BJ (cell line): ENCODE results near the gene OTOF. TPM values are rescaled to one million over a fixed set of nuclear protein-coding genes. Genes with fewer than 3 reads are reported as not detected.

Source experiments
- CTCF ChIA-PET: fragments of 350-600 bp; formaldehyde crosslinking; extraction: SDS; loops from one replicate; lab custom pipeline; 2021; ENCODE audit warnings: antibody characterized with exemption, inconsistent platforms; lab: Yijun Ruan, JAX
- POLR2A ChIA-PET: fragments of 300-600 bp; sonication (Branson Sonifier 250); formaldehyde crosslinking; extraction: SDS; loops from one replicate; lab custom pipeline; 2021; ENCODE audit warnings: antibody characterized with exemption; lab: Charles Lee
- DNase-seq: peaks from one replicate; pipeline ENCODE4 v3.0.0-alpha.2; 2011; ENCODE audit warnings: low read depth
- H3K27me3 ChIP-seq: 2 replicates; pipeline ENCODE4 v1.6.0; 2011; ENCODE audit warnings: low read length; ENCODE audit not compliant: control insufficient read depth, insufficient read depth
- H3K36me3 ChIP-seq: 2 replicates; pipeline ENCODE4 v1.5.1; 2011; ENCODE audit warnings: low read length; ENCODE audit not compliant: control insufficient read depth, insufficient read depth
- H3K4me3 ChIP-seq: 2 replicates; pipeline ENCODE4 v1.5.1; 2011; ENCODE audit warnings: low read depth, mild to moderate bottlenecking, control low read depth, low read length
- polyA plus RNA-seq: library from polyadenylated mRNA; depleted of rRNA; stranded (reverse); fragments of >200 nt; gene quantifications from 2 replicates; pipeline ENCODE4 v1.2.3, GENCODE V29; 2011
- TF ChIP-seq, protein P1 (sequence below): IDR thresholded peaks from 2 replicates; pipeline ENCODE4 v1.5.1; 2011; ENCODE audit warnings: low read depth, mild to moderate bottlenecking, control low read depth, inconsistent platforms, low read length, moderate library complexity; ENCODE audit not compliant: insufficient read depth

The OTOF gene
- polyA plus RNA-seq, 1 experiment, result 0.16 TPM

GRCh38 chr2:26489213-26489850 lies 11.4 kb upstream of the OTOF start:
- CTCF ChIA-PET, result no interaction called here
- peaks cover 6% of the 10 kb centered on the region for H3K27me3 ChIP-seq
- TF ChIP-seq, protein P1, sequence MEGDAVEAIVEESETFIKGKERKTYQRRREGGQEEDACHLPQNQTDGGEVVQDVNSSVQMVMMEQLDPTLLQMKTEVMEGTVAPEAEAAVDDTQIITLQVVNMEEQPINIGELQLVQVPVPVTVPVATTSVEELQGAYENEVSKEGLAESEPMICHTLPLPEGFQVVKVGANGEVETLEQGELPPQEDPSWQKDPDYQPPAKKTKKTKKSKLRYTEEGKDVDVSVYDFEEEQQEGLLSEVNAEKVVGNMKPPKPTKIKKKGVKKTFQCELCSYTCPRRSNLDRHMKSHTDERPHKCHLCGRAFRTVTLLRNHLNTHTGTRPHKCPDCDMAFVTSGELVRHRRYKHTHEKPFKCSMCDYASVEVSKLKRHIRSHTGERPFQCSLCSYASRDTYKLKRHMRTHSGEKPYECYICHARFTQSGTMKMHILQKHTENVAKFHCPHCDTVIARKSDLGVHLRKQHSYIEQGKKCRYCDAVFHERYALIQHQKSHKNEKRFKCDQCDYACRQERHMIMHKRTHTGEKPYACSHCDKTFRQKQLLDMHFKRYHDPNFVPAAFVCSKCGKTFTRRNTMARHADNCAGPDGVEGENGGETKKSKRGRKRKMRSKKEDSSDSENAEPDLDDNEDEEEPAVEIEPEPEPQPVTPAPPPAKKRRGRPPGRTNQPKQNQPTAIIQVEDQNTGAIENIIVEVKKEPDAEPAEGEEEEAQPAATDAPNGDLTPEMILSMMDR, result no peak
- no peak overlapping the region for H3K4me3 ChIP-seq
- DNase-seq, result no peak
- H3K36me3 ChIP-seq, result no peaks in the 10 kb centered on the region
- POLR2A ChIA-PET, result no interaction called here

DNA sequence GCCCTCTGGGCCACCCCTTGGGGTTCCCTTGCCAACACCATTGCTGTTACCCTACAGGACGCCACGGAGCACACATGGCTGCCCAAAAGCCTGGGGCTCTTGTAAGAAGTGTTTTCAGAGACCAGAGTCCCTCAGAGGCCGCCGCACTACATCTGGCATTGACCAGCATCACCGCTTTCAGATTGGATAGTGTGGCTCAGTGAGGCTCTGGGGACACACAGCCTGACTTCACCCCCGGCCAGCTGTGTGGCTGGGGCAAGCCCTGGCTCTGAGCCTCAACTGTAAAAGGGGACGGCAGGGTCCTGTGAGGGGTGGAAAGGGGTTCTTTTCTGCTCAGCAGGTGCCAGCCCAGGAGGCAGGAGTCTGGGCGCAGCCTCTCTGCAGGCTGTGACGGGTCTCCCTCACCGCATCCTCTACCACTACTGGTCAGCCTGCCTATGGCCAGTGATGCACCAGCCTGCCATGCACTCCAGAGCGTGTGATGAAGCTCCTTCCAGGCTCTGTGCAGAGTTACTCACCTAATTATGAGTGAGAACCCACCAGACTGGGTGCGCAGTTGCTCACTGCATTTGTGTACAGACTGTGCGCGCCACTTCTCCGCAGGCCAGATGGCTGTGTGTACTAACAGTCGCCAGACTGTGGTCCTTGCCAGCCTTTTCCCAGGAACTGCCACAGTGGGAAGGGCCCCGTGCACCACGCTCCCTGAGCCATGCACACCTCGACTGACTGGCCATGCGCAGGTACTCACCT lies 10.7 kb upstream of the OTOF start:
- TF ChIP-seq, protein P1, result no peak
- Histone ChIP-seq H3K36me3 (no peaks in the 10 kb centered on the region), H3K4me3 (no peak overlapping the region), H3K27me3 (peaks cover 6% of the 10 kb centered on the region)
- POLR2A ChIA-PET, result no interaction called here
- CTCF ChIA-PET, result no interaction called here
- DNase-seq, result no peak

DNA sequence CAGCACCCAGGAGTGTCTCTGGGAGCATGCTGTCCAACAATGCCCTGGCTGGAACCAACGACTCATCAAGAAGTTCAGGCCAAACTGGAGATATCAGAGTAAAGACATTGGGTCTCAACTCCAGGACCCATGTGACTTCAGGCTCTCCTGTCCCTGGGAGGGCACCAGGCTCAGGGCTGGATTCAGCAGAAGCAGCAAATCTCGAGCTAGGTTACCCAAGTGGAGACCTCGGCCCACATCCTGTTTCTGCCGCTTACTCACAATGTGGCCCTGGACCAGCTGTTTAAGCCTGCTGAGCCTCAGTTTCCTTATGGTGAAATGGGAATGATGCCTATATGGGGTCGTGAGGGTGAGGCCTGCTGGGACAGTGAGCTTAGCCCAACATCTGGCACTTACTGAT lies 9.3 kb upstream of the OTOF start:
- TF ChIP-seq, protein P1, result no peak
- POLR2A ChIA-PET, result no interaction called here
- no peak for DNase-seq
- Histone ChIP-seq H3K27me3 (peaks cover 6% of the 10 kb centered on the region), H3K4me3 (no peak overlapping the region), H3K36me3 (no peaks in the 10 kb centered on the region)
- CTCF ChIA-PET, result interaction anchor here (1.7 kb wide), 1 partner anchor 16 kb away, joined by 9 read pairs; no protein-coding TSS in a partner anchor

- TF ChIP-seq, protein P1, result no peak
- CTCF ChIA-PET, result interaction anchor here (1.7 kb wide), 1 partner anchor 17 kb away, joined by 9 read pairs; no protein-coding TSS in a partner anchor
These were observed 8.9 kb upstream of the OTOF start for GRCh38 chr2:26486789-26487188.

DNA sequence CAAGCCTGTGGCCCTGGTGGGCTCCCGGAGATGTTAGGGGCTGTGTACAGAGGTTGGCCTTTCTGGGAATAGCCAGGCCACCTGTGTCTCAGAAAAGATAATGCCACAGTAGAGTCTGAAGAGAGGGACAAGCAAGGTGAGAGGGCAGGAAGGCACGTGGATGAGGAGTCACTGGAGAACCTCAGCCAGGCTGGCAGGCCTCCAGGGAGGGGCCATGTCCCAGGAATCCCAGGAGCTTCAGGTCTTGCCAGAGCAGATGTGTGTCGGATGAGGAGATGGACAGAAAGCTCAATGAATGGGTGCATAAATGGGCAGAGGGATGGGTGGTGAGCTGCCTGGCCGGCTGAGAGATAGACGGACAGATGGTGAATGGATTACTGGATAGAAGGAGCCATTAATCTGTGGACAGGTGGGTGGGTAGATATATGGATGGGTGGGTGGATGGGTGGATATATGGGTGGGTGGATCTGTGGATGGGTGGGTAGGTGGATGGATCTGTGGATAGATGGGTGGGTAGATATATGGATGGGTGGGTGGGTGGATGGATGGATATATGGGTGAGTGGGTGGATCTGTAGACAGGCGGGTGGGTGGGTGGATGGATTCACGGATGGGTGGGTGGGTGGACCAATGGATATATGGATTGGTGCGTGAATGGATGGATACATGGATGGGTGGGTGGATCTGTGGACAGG lies 7.9 kb upstream of the OTOF start:
- POLR2A ChIA-PET, result no interaction called here

More at GRCh38 chr2:26486789-26487188, 8.9 kb upstream of the OTOF start:
- no peak overlapping the region for H3K4me3 ChIP-seq
- peaks cover 6% of the 10 kb centered on the region for H3K27me3 ChIP-seq
- H3K36me3 ChIP-seq, result no peaks in the 10 kb centered on the region
- DNase-seq, result no peak
- POLR2A ChIA-PET, result no interaction called here

More for the DNA sequence above, 7.9 kb upstream of the OTOF start:
- CTCF ChIA-PET, result interaction anchor here (2.0 kb wide), 1 partner anchor 18 kb away, joined by 8 read pairs; no protein-coding TSS in a partner anchor
- no peak for DNase-seq
- peaks cover 6% of the 10 kb centered on the region for H3K27me3 ChIP-seq
- H3K4me3 ChIP-seq, result no peak overlapping the region
- TF ChIP-seq, protein P1, result no peak
- H3K36me3 ChIP-seq, result no peaks in the 10 kb centered on the region
